ENCODE results near the gene PTPN6.

DNA sequence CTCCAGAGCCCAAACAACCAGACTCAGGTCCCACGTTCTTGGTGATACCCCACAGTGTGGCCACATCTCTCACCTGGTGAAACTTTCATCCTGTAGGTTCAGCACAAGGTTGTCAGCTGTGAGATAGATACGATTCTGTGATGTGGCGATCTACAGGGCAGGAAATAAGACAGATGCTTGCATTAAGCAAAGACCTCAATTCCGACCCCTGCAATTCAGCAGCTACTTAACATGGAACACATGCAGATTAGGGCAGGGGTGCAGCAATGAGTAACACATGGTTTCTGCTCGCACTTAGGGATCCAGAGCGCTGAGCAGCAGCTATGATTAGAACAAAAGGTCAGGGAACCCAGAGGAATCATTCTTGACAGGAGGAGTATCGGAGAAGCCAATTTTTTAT is 15.2 kb downstream of the PTPN6 start:
- TF ChIP-seq, protein P1, sequence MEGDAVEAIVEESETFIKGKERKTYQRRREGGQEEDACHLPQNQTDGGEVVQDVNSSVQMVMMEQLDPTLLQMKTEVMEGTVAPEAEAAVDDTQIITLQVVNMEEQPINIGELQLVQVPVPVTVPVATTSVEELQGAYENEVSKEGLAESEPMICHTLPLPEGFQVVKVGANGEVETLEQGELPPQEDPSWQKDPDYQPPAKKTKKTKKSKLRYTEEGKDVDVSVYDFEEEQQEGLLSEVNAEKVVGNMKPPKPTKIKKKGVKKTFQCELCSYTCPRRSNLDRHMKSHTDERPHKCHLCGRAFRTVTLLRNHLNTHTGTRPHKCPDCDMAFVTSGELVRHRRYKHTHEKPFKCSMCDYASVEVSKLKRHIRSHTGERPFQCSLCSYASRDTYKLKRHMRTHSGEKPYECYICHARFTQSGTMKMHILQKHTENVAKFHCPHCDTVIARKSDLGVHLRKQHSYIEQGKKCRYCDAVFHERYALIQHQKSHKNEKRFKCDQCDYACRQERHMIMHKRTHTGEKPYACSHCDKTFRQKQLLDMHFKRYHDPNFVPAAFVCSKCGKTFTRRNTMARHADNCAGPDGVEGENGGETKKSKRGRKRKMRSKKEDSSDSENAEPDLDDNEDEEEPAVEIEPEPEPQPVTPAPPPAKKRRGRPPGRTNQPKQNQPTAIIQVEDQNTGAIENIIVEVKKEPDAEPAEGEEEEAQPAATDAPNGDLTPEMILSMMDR (conservative IDR thresholded peaks at IDR 0.05; ENCODE audit: low read depth, low read length), result no peak
- no peak for TF ChIP-seq EZH2 (IDR thresholded peaks at IDR 0.05; ENCODE audit: borderline replicate concordance, low read depth, low read length, poor library complexity, severe bottlenecking)

All from A673 (cell line).